ENCODE results near the gene PLA2G4D. TPM values are rescaled to one million over a fixed set of nuclear protein-coding genes. Genes with fewer than 3 reads are reported as not detected.

PLA2G4D gene
- total RNA-seq, 1 experiment from 2014 or later = 0.24 TPM

- ATAC-seq = peak; percentile 83
- H3K4me3 Mint-ChIP-seq = no peak overlapping the region
- H3K4me1 Mint-ChIP-seq = peaks cover 13% of the 10 kb centered on the region
- H3K27ac Mint-ChIP-seq = peak overlapping the region; percentile 90
- no peak for DNase-seq (ENCODE audit: low spot score)
- peaks cover 4% of the 10 kb centered on the region for H3K27me3 Mint-ChIP-seq (ENCODE audit: low read depth)
- H3K36me3 Mint-ChIP-seq = peaks cover 11% of the 10 kb centered on the region
- POLR2A ChIA-PET = no interaction called here
- CTCF ChIA-PET = interaction anchor here (3.2 kb wide), 1 partner anchor 46 kb away, joined by 18 read pairs; no protein-coding TSS in a partner anchor
- TF ChIP-seq MAX (CRISPR knock-in tag; IDR thresholded peaks at IDR 0.05) = peak; percentile 35; the same call in 1 of the 2 replicates
- TF ChIP-seq NR1H2 (CRISPR knock-in tag; IDR thresholded peaks at IDR 0.05) = no peak
- H3K9me3 Mint-ChIP-seq = peaks cover 30% of the 10 kb centered on the region
These were observed 59.0 kb downstream of the PLA2G4D start for GRCh38 chr15:42035435-42035761.

GRCh38 chr15:42034628-42035434, 59.5 kb downstream of the PLA2G4D start:
- Mint-ChIP-seq H3K27ac (peak overlapping the region; percentile 90), H3K4me3 (no peak overlapping the region; the same call in 1 of the 2 replicates), H3K27me3 (ENCODE audit: low read depth) (peaks cover 4% of the 10 kb centered on the region), H3K9me3 (peaks cover 33% of the 10 kb centered on the region), H3K36me3 (peaks cover 11% of the 10 kb centered on the region), H3K4me1 (peaks cover 13% of the 10 kb centered on the region)
- ATAC-seq (peak; percentile 25; the same call in 1 of the 2 replicates), DNase-seq (ENCODE audit: low spot score) (no peak)
- CTCF ChIA-PET = interaction anchor here (1.0 to 3.2 kb wide), 2 partner anchors 45 to 46 kb away, joined by 3 to 18 read pairs; no protein-coding TSS in a partner anchor
- TF ChIP-seq GTF2I (CRISPR knock-in tag; conservative IDR thresholded peaks at IDR 0.05) = no peak
- TF ChIP-seq ZMAT4 (CRISPR knock-in tag; IDR thresholded peaks at IDR 0.05) = no peak
- no peak for TF ChIP-seq ZBTB43 (CRISPR knock-in tag; IDR thresholded peaks at IDR 0.05)
- no peak for TF ChIP-seq KAT7 (CRISPR knock-in tag; IDR thresholded peaks at IDR 0.05; ENCODE audit: borderline replicate concordance)
- no peak for TF ChIP-seq RELA (CRISPR knock-in tag; IDR thresholded peaks at IDR 0.05; ENCODE audit: borderline replicate concordance)
- no peak for TF ChIP-seq NR2C2 (CRISPR knock-in tag; IDR thresholded peaks at IDR 0.05)
- TF ChIP-seq ZBTB21 (CRISPR knock-in tag; IDR thresholded peaks at IDR 0.05; ENCODE audit: borderline replicate concordance) = no peak
- TF ChIP-seq PRDM15 (CRISPR knock-in tag; IDR thresholded peaks at IDR 0.05) = no peak
- TF ChIP-seq USF1 (CRISPR knock-in tag; IDR thresholded peaks at IDR 0.05) = no peak
- TF ChIP-seq HMGA2 (CRISPR knock-in tag; IDR thresholded peaks at IDR 0.05) = no peak
- TF ChIP-seq ATF3 (CRISPR knock-in tag; conservative IDR thresholded peaks at IDR 0.05) = no peak
- TF ChIP-seq ZNF396 (CRISPR knock-in tag; IDR thresholded peaks at IDR 0.05; ENCODE audit: borderline replicate concordance) = no peak
- TF ChIP-seq CREB1 (CRISPR knock-in tag; IDR thresholded peaks at IDR 0.05) = no peak
- no peak for TF ChIP-seq ESRRA (CRISPR knock-in tag; IDR thresholded peaks at IDR 0.05; ENCODE audit: borderline replicate concordance)
- TF ChIP-seq NR1H2 (CRISPR knock-in tag; IDR thresholded peaks at IDR 0.05) = no peak
- TF ChIP-seq OVOL2 (CRISPR knock-in tag; IDR thresholded peaks at IDR 0.05; ENCODE audit: borderline replicate concordance) = no peak
- TF ChIP-seq ZNF425 (CRISPR knock-in tag; conservative IDR thresholded peaks at IDR 0.05) = no peak
- TF ChIP-seq PRRX2 (CRISPR knock-in tag; IDR thresholded peaks at IDR 0.05) = no peak
- POLR2A ChIA-PET = no interaction called here
